GM18520 (cell line): Measurements from ENCODE around the gene CTNND2.
"Not testable (repeated sequence)": the region's sequence is repeated elsewhere in the genome, so short reads cannot be mapped to it uniquely, and the experiment has no call there.

Experiments used
- ATAC-seq: cut with Tn5 transposase; IDR thresholded peaks from one replicate; pipeline ENCODE4 v1.9.1; 2021; ENCODE audit not compliant: unreplicated experiment

CTNND2 gene

DNA sequence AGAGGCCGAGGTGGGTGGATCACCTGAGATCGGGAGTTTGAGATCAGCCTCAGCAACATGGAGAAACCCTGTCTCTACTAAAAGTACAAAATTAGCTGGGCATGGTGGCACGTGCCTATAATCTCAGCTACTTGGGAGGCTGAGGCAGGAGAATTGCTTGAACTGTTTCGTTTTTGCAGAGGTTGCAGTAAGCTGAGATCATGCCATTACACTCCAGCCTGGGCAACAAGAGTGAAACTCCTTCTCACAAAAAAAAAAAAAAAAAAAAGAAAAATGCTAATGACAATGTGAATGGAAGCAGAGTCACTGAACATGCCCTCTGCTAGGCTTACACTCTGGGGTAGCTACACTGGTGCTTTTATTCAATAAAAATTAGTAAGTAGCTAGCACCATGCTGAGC is 899.7 kb downstream of the CTNND2 start:
- ATAC-seq, result not testable (repeated sequence)

- ATAC-seq, result no peak
Measured at GRCh38 chr5:11000515-11001353, 903.5 kb downstream of the CTNND2 start.

DNA sequence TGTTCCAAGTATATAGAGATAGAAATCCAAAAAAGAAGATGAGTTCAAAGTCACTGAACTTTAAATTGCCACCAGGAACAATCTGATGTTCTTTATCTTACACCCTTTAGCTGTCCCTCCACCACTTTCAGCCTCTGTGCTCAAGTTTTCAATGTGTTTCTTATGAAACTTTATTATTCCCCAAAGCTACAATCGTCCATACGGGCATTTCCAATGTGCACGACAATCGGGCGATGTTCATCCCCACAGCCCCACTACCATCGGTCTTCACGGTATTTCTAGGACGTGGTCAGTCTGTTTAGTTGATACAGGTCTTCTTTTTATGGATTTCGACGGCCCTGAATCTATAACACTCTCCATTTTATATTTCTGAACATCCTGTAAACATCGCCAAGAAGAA is 904.5 kb downstream of the CTNND2 start:
- ATAC-seq, result no peak

- no peak for ATAC-seq
Measured at GRCh38 chr5:10995891-10996290, 908.4 kb downstream of the CTNND2 start.

DNA sequence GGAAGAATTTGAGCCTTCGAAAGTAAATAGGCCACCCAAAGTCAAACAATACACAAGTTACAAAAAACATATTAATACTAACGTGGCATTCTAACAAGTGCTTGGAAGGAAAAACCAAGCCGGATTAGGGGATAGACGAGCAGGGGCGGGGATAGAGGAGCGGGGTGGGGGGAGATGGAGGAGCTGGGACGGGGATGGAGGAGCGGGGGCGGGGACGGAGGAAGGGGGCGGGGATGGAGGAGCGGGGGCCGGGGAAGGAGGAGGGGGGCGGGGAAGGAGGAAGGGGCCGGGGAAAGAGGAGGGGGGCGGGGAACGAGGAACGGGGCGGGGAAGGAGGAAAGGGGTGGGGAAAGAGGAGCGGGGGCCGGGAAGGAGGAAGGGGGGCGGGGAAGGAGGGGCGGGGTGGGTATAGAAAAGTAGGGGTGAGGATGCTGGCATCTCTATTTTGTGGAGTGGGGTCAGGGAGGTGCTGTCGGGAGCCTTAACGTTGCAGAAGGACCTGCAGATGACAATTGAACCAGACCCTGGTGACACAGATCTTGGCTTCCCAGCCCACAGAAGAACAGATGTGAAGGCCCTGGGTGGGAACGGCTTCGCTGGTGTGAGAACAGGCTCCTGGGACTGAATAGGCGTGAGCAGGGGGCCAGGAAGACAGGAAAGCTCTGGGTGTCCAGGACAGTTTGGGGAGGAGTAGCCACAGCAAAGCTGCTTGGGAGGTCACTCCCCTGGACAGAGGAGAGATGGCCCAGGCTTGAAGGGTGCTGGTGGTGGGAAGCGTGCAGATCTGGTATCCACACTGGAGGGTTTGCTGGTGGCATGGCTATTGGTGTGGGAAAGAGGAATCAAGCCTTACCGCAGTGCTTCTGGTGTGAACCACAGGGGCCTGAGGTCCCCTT is 909.9 kb downstream of the CTNND2 start:
- ATAC-seq, result no peak

- no peak for ATAC-seq
Measured at GRCh38 chr5:10990634-10991033, 913.6 kb downstream of the CTNND2 start.

DNA sequence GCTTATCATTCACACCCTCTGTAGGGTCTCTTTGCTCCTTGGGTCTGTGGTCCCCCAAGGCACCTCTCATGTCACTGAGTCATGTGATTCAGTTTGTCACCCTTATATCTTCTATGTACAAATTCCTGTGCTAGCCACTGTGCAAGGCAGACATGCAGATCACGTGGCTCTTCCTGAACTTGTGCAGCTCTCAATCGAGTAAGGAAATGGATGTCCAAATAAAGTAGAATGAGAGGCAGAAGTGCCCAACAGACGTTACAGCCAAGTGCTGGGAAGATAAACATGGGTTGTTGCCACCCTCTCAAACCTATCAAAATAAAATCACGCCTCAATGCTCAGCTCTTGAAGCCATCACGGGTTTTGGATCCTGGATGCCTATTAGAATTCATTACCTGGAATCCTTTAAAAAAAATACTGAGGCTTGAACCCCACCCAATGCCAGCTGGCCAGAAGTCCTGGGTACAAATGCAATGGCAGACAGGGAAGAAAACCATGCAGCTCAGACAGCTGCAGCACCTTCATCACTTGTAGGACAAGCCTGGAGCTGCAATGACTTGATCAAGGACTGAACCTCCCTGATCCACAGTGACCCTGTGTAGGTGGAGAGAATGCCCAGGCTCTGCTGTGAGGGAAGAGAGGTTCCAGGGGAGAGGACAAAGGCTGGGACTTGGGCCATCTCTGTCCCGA is 914.5 kb downstream of the CTNND2 start:
- no peak for ATAC-seq

- no peak for ATAC-seq
Measured at GRCh38 chr5:10988622-10989021, 915.6 kb downstream of the CTNND2 start.

GRCh38 chr5:10987925-10988504 is 916.2 kb downstream of the CTNND2 start:
- peak; percentile 73 for ATAC-seq

- ATAC-seq, result no peak
Measured at GRCh38 chr5:10987276-10987924, 916.8 kb downstream of the CTNND2 start.

GRCh38 chr5:10985721-10986110 is 918.5 kb downstream of the CTNND2 start:
- ATAC-seq, result peak; percentile 67

GRCh38 chr5:10985091-10985720 is 919.0 kb downstream of the CTNND2 start:
- ATAC-seq, result no peak

DNA sequence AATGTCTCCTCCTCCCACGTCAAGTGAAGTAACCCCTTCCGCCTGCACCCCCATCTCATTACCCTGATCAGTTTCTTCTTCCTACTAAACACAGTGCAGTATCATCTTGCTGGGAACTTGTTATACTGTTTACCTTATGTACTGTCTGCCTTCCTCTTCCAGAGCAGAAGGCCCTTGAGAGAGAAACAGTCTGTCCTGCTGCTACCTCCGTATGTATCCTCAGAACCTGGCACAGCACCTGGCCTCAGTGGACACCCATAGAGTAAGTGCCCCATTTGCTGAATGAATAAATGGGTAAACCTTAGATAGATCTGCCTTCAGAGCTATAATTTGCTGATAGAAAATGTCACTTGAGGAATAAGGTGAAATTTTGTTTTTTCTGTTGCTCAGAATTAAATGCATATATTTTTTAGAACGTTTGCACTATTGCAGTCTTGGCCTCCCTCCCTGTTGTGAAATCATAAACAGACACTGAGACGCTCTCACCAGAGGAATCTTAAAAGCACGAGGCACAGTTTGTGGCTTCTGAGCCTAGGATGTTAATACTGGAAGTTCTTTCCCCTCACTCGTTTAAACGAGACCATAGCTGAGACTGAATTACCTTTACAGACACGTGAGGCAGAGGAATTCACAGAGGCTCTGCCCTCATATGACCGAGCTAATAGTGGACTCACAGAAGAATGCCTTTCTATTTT is 920.1 kb downstream of the CTNND2 start:
- no peak for ATAC-seq

DNA sequence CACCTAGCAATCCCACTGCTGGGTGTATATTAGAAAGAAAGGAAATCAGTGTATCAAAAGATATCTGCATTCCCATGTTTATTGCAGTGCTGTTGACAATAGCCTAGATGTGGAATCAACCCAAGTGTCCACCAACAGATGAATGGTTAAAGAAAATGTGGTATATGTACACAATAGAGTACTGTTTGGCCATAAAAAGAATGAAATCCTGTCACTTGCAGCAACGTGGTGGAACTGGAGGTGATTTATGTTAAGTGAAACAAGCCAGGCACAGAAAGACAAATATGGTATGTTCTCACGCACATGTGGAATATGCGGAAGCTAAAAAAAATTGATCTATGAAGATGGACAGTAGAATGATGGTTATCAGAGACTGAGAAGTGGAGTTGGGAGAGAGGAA is 921.6 kb downstream of the CTNND2 start:
- no peak for ATAC-seq

- no peak for ATAC-seq
Measured at GRCh38 chr5:10981932-10982331, 922.3 kb downstream of the CTNND2 start.

GRCh38 chr5:10977011-10977410 is 927.2 kb downstream of the CTNND2 start:
- ATAC-seq, result no peak

DNA sequence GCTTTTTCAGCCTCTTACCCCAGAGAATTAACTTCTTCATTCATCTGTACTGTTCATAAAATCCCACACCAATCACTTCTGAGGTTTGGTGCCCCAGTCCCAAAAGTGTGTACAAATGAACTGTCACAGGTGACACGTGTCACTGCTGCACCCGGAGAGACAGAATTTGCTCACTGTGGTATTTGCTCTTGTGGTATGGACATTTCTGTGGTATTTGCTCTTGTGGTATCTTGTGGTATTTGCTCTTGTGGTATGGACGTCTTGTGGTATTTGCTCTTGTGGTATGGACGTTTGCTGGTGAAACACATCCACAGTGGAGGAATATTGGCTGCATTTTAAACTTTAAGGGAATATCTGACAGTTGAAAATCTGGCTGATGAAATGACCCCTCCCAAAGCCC is 928.3 kb downstream of the CTNND2 start:
- ATAC-seq, result no peak

GRCh38 chr5:10974850-10975249 is 929.4 kb downstream of the CTNND2 start:
- ATAC-seq, result no peak

DNA sequence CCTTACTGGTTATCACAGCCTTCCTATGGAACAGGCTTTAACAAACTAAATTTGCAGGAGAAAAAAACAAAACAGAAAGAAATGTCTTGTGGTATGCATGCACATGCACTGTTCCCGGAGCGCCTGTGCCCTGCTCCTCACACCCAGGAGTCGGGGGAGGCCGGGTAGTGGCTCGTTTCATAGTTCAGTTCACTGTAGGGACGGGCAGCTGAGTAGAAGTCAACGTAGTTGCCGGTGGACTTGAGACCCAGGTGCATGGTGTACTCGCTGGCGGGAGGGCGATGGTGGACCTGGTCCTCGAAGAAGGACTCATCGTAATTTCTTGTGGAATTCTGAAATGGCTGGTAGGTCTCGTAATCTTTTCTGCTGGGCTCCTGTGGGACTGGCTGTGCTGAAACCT is 930.9 kb downstream of the CTNND2 start:
- ATAC-seq, result no peak
